CD4-positive, alpha-beta T cell treated with Interleukin-10 for 1 hour (primary cell): ENCODE data around the gene NRG4.
"Not testable (repeated sequence)": the region's sequence is repeated elsewhere in the genome, so short reads cannot be mapped to it uniquely, and the experiment has no call there.

Experiments used
- DNase-seq: peaks from one replicate; pipeline ENCODE4 v3.0.0-alpha.2; 2020

The NRG4 gene

GRCh38 chr15:75992897-75993296 is 19.3 kb downstream of the NRG4 start:
- no peak for DNase-seq

- DNase-seq: no peak
These were observed 22.3 kb downstream of the NRG4 start for GRCh38 chr15:75989875-75990274.

GRCh38 chr15:75989045-75989444 is 23.2 kb downstream of the NRG4 start:
- no peak for DNase-seq

- DNase-seq: no peak
These were observed 26.3 kb downstream of the NRG4 start for GRCh38 chr15:75985971-75986370.

- not testable (repeated sequence) for DNase-seq
These were observed 27.5 kb downstream of the NRG4 start for GRCh38 chr15:75984706-75985105.

DNA sequence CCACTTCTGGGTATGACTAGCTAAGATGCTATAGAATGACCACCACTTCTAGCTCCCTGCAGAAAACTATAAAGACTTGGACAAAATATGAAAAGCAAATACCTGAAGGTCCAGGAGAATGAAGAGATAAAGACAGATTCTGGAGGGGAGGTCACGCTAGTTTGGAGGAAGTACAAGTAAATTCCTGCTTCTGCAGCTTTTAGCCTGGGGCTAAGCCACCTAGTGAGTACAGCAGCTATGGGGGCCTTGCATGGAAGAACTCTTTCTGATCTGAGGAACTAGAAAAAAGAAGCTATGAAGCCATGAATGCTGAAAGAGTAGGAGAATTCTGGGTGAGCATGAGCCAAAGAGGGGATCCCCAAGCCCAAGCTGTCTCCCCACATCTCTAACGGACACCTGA is 29.8 kb downstream of the NRG4 start:
- no peak for DNase-seq

- no peak for DNase-seq
These were observed 30.9 kb downstream of the NRG4 start for GRCh38 chr15:75981149-75981815.

GRCh38 chr15:75976766-75977165 is 35.5 kb downstream of the NRG4 start:
- DNase-seq: not testable (repeated sequence)

- DNase-seq: no peak
These were observed 46.2 kb downstream of the NRG4 start for GRCh38 chr15:75966073-75966472.

- DNase-seq: no peak
These were observed 50.9 kb downstream of the NRG4 start for GRCh38 chr15:75961331-75961730.

GRCh38 chr15:75955720-75956119 is 56.5 kb downstream of the NRG4 start:
- DNase-seq: no peak

DNA sequence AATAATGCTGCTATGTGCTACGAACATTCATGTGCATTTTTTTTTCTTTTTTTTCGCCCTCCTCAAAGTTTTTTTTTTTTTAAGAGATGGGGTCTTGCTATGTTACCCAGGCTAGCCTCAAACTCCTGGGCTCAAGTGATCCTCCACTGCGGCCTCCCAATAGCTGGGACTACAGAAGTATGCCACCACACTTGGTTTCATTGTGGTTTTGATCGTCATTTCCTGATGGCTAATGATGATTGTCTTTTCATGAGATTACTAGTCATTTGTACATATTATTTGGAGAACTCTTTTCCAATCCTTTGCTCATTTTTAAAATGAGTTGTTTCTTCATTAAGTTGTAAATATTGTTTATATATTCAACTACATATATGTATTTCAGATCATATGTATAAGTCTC is 59.7 kb downstream of the NRG4 start:
- no peak for DNase-seq

DNA sequence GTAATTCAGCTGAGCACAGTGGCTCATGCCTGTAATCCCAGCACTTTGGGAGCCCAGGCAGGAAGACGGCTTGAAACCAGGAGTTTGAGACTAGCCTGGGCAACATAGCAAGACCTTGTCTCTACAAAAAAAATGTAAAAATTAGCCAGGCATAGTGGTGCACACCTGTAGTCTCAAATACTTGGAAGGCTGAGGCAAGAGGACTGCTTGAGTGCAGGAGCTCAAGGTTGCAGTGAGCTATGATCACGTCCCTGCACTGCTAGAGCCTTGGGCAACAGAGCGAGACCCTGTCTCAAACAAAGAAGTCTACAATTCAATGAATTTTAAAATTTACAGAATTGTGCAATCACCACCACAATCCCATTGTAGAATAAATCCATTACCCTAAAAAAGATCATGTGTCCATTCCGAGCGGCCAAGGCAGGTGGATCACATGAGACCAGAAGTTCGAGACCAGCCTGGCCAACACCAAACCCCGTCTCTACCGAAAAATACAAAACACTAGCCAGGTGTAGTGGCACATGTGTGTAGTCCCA is 63.4 kb downstream of the NRG4 start:
- DNase-seq: no peak

- no peak for DNase-seq
These were observed 65.1 kb downstream of the NRG4 start for GRCh38 chr15:75947092-75947491.

DNA sequence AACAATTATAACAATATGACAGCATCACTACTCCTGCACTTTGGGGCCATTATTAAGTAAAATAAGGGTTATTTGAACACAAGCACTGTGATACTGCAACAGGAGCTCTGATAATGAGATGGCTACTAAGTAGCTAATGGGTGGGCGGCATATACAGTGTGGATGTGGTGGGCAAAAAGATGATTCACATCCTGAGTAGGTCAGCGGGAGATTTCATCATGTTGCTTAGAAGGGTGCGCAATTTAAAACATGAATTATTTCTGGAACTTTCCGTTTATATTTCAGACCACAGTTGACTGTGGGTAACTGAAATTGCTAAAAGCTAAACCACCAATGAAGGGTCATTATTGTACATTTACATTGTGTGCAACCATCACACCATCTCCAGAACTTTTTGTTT is 66.3 kb downstream of the NRG4 start:
- no peak for DNase-seq

DNA sequence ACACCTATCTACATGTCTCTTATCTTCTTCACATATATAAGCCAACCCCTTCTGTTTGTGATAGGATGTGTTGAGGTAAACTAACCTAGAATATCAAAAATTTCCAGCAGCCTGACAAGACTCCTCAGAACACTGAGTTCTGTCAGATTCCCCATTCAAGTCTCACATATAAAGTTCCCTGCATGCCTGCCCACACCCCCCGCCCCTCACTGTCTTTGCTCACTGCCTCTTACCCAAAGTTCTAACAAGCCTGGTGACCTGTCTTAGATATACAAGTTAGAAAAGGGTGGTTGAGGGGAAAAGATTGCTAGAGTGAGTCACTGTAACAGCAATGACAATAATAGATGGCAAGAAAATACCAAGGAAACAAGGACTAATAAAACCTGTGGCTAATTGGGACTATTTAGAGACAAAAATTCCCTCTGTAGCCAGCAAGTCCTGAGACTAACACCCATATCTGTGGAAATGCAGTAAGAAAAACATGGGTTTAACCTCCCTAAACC is 68.5 kb downstream of the NRG4 start:
- DNase-seq: no peak

DNA sequence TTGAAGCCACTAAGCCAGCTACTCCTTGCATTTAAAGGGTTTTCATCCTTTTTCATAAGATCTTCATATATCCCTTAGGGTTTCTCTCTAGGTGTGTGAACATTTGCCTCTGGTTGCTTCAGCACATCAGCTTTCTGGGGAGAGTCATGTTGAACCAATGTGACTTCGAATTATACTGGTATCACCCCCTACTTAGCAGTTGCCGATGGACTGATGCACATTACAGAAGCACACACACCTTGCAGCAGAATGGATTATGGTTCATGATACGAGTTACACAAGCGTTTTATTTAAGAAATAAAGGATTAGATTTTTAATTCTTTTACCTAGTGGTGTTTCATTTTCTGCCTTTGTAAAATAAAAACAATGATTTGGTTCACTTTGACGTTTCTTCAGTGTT is 69.0 kb downstream of the NRG4 start:
- DNase-seq: no peak

- DNase-seq: no peak
These were observed 69.8 kb downstream of the NRG4 start for GRCh38 chr15:75942464-75942863.

- no peak for DNase-seq
These were observed 81.4 kb downstream of the NRG4 start for GRCh38 chr15:75930866-75931265.

DNA sequence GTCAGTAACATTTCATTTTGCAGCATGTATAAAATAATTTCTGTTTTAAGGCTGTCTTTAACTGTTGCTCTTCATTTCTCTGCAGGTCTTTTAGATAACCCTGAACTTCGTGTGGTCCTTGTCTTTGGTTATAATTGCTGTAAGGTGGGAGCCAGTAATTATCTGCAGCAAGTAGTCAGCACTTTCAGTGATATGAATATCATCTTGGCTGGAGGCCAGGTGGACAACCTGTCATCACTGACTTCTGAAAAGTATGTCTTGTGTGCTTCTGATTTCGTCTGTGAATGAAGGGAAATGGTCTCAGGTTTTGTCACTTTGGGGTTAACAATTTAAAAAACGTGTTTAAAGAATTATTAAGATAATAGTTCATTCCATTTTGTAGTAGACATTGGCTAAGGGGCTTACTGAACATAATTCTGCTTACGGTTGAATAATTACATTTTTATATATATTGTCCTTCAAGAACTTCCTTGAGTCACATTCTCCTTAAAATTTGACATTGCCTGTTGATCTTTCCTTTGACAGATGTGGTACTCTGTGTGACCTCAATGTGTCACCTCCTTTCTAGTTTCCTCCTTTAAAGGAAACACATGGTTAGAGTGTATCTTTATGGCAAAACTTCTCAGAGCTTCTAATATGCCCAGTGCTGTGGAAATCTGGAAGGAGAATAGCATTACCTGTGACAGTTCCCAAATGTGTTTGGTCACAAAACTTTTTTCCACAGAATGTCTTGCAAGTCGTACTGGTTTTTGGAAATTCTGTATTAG is 82.2 kb downstream of the NRG4 start:
- no peak for DNase-seq

DNA sequence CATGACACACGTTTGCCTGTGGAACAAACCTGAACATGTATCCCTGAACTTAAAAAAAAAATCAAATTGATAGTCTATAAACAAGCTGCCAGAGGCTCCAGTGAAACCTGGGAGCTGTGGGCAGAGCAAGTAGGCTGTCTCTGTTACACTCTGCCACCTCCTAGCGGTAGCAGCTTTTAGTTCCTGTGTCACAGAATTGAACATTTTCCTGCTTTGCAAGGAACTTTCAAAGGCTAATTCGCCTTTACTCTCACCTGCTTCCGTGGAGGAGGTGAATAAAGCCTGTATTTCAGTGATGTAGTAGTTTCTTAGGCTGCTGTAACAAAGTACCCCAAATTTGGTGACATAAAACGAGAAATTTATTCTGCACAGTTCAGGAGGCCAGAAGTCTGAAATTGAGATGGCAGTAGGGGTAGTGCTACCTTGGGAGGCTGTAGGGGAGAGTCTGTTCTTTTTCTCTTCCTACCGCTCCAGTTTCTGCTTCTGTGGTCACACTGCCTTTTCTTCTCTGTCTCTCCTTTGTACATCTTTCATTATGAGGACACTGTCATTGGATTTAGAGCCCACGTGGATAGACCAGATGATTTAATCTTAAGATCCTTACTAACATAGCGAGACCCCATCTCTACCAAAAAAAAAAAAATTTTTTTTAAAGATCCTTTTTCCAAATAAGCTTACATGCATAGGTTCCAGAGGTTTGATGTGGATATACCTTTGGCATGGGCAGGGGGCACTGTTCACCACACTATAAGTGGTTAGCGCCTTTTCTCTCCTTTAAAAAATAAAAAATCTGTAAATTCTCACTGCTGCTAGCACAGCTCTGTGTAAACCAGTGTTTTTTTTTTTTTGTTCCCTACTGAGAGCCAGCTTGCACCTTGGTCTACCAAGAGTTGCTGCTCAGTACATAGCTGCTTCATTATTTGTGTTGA is 83.3 kb downstream of the NRG4 start:
- no peak for DNase-seq

DNA sequence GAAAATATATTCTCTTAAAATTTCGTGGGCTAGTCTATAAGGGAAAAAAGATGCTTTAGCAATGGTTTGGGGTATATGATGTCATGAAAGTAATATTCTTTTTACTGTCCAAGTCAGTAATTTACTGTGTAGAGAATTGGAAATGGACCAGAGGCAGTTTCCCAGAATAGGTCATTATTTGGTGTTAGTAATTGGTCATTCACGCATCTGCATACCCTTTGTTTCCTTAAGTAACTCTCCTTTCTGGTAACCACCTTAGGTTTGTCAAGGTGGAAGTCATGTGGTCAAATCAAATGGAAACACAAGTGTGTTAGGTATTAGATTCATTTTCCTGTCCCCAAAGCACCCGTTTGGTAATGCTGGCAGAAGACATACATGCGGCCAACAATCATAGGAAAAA is 84.6 kb downstream of the NRG4 start:
- DNase-seq: no peak

DNA sequence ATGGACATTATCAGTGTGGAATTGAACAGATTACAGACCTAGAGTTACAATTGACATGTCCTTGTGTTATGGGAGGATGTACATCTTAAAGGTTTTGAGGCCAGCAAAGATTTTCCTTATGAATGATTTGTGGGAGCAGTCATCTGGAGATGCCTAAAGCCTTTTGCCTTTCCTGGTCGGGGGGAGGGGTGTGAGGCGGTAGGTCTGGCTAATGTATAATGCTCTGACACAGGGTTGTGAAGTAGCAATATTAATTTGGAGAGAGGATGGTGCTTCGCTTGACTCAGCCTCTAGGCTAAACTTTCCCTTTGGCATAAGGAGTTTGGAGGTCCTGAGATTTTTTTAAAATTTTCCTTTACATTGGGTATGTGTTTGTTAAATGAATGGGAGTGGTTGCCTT is 85.3 kb downstream of the NRG4 start:
- DNase-seq: no peak
